GM12878 (cell line): ENCODE data around the gene HDAC9. TPM values are rescaled to one million over a fixed set of nuclear protein-coding genes. Genes with fewer than 3 reads are reported as not detected.

Source experiments
- ATAC-seq: fragments of 200-7000 bp; cut with Tn5 transposase; 3 replicates; pipeline ENCODE4 v1.9.1; 2020; ENCODE audit warnings: mild to moderate bottlenecking, moderate library complexity
- BruUV-seq: library from RNA; stranded (reverse); fragments of 400-500 nt; replicated peaks from 2 replicates; lab custom pipeline; 2021; lab: Mats Ljungman, UMichigan
- CTCF ChIA-PET: fragments of 300-600 bp; sonication (Branson Sonifier 250); formaldehyde crosslinking; extraction: SDS; loops from one replicate; lab custom pipeline; 2021; ENCODE audit warnings: inconsistent platforms; lab: Yijun Ruan, JAX
- POLR2A ChIA-PET: fragments of 350-600 bp; formaldehyde crosslinking; extraction: SDS; loops from one replicate; lab custom pipeline; 2021; ENCODE audit warnings: inconsistent platforms; lab: Charles Lee
- RAD21 ChIA-PET: fragments of 300-600 bp; sonication (Branson Sonifier 250); formaldehyde crosslinking; loops from one replicate; lab custom pipeline; 2023; ENCODE audit warnings: antibody characterized with exemption; ENCODE audit not compliant: unreplicated experiment; lab: Charles Lee
- SMC1A ChIA-PET: fragments of 300-600 bp; sonication (Branson Sonifier 250); formaldehyde crosslinking; loops from one replicate; lab custom pipeline; 2023; ENCODE audit not compliant: unreplicated experiment, uncharacterized antibody; lab: Charles Lee
- DNase-seq: peaks from one replicate; pipeline ENCODE4 v3.0.0-alpha.2; 2011; ENCODE audit warnings: low read depth, low spot score
- FAIRE-seq: peaks from 3 replicates; lab custom pipeline; 2011; peaks lifted over from hg19 to GRCh38; lab: Jason Lieb, UNC
- H2AFZ ChIP-seq: 2 replicates; pipeline ENCODE4 v1.6.0; 2011; ENCODE audit warnings: low read depth, low read length, control low read depth; ENCODE audit not compliant: control insufficient read depth
- H3K27ac ChIP-seq: 2 replicates; pipeline ENCODE4 v1.5.1; 2011; ENCODE audit warnings: control low read depth; ENCODE audit not compliant: control insufficient read depth, insufficient read depth
- H3K27me3 ChIP-seq, 2 experiments: replicated peaks in 1 of 2; 2 replicates each; pipeline versions ENCODE4 v1.6.0 to v1.6.1; 2011; ENCODE audit warnings: low read length in 1 of 2; ENCODE audit not compliant: control insufficient read depth in 2 of 2, insufficient read depth in 2 of 2
- H3K36me3 ChIP-seq, 2 experiments: 2 replicates each; pipeline ENCODE4 v1.5.1; 2011; ENCODE audit warnings: low read length in 1 of 2; ENCODE audit not compliant: control insufficient read depth in 2 of 2, insufficient read depth in 2 of 2
- H3K4me1 ChIP-seq: 2 replicates; pipeline ENCODE4 v1.6.1; 2011; ENCODE audit warnings: mild to moderate bottlenecking, low read length, moderate library complexity, mixed read lengths; ENCODE audit not compliant: control insufficient read depth, insufficient read depth
- H3K4me2 ChIP-seq: 2 replicates; pipeline ENCODE4 v1.6.0; 2011; ENCODE audit warnings: control low read depth; ENCODE audit not compliant: control insufficient read depth, insufficient read depth
- H3K4me3 ChIP-seq: fragments of 200-600 bp; sonication (generic); 2 replicates; pipeline ENCODE4 v1.5.1; 2016
- H3K79me2 ChIP-seq: 2 replicates; pipeline ENCODE4 v1.6.0; 2011; ENCODE audit warnings: low read length; ENCODE audit not compliant: control insufficient read depth, insufficient read depth
- H3K9ac ChIP-seq: 2 replicates; pipeline ENCODE4 v1.8.0; 2011; ENCODE audit warnings: low read length, control low read depth, mixed read lengths; ENCODE audit not compliant: control insufficient read depth, insufficient read depth
- H3K9me3 ChIP-seq: replicated peaks from 3 replicates; pipeline ENCODE4 v1.5.1; 2011; ENCODE audit warnings: mild to moderate bottlenecking, low read length; ENCODE audit not compliant: control insufficient read depth, insufficient read depth
- H4K20me1 ChIP-seq: 2 replicates; pipeline ENCODE4 v1.6.0; 2011; ENCODE audit not compliant: control insufficient read depth, insufficient read depth
- BHLHE40 ChIP-seq, 2 experiments: fragments of 450-650 bp in 1 of 2; IDR thresholded peaks; 2 replicates each; pipeline ENCODE4 v1.6.1; 2011 to 2017; ENCODE audit warnings: low read depth in 2 of 2, borderline replicate concordance in 1 of 2, improper control_type of control experiment in 1 of 2, low read length in 1 of 2, mild to moderate bottlenecking in 1 of 2
- CBX3 ChIP-seq: fragments of 200-600 bp; sonication (generic); IDR thresholded peaks from 2 replicates; pipeline ENCODE4 v1.6.1; 2016; ENCODE audit warnings: low read depth, borderline replicate concordance
- DPF2 ChIP-seq: fragments of 450-650 bp; IDR thresholded peaks from 2 replicates; pipeline ENCODE4 v1.6.1; 2017; ENCODE audit warnings: mild to moderate bottlenecking
- IKZF2 ChIP-seq, 2 experiments: fragments of 450-650 bp; IDR thresholded peaks; 2 replicates each; pipeline ENCODE4 v1.6.1; 2017; ENCODE audit warnings: mild to moderate bottlenecking in 2 of 2, moderate library complexity in 2 of 2
- NBN ChIP-seq: fragments of 450-650 bp; IDR thresholded peaks from 2 replicates; pipeline ENCODE4 v1.6.1; 2016
- SMAD5 ChIP-seq: IDR thresholded peaks from 2 replicates; pipeline ENCODE4 v1.6.1; 2016; ENCODE audit warnings: antibody characterized with exemption, low read depth
- SREBF1 ChIP-seq: IDR thresholded peaks from 2 replicates; pipeline ENCODE4 v1.6.1; 2012; ENCODE audit warnings: mild to moderate bottlenecking, low read length
- STAT1 ChIP-seq: fragments of 450-650 bp; conservative IDR thresholded peaks from 2 replicates; pipeline ENCODE4 v1.6.1; 2014; ENCODE audit warnings: antibody characterized with exemption, mild to moderate bottlenecking
- SUPT20H ChIP-seq: IDR thresholded peaks from 2 replicates; pipeline ENCODE4 v1.6.1; 2011; ENCODE audit warnings: low read depth, mild to moderate bottlenecking, low read length, moderate library complexity, borderline replicate concordance; ENCODE audit not compliant: control insufficient read depth
- YY1 ChIP-seq: IDR thresholded peaks from 2 replicates; pipeline ENCODE4 v1.6.1; 2011; ENCODE audit warnings: low read depth, mild to moderate bottlenecking, low read length
- ZNF622 ChIP-seq: fragments of 450-650 bp; IDR thresholded peaks from 2 replicates; pipeline ENCODE4 v1.6.1; 2017; ENCODE audit warnings: mild to moderate bottlenecking, inconsistent platforms
- ZSCAN29 ChIP-seq: fragments of 450-650 bp; IDR thresholded peaks from 2 replicates; pipeline ENCODE4 v1.6.1; 2017; ENCODE audit warnings: mild to moderate bottlenecking, moderate library complexity
- WGBS: methylation state at CpG from one replicate; pipeline ENCODE4 v1.1.6; 2016; ENCODE audit warnings: low lambda C conversion rate; ENCODE audit not compliant: insufficient replicate concordance, insufficient coverage; ENCODE audit errors: missing lambda C conversion rate; 5-methylcytosine and 5-hydroxymethylcytosine counted together
- in situ Hi-C: fragments of 300-500 bp; cut with MboI; formaldehyde crosslinking; loops from 9 replicates; pipeline ENCODE4 v1.14.3; 2018; ENCODE audit warnings: mixed read lengths
- intact Hi-C: fragments of 100-400 bp; cut with micrococcal nuclease; formaldehyde crosslinking; loops from one replicate; pipeline ENCODE4 v1.14.2; 2022; ENCODE audit not compliant: unreplicated experiment
- polyA plus RNA-seq, 11 experiments: library from polyadenylated mRNA; depleted of rRNA in 4 of 11; unstranded in 6 of 11; stranded (reverse) in 5 of 11; fragments of >200 nt; fragmentation: Nextera tagmentation in 4 of 11; fragmentation: Illumina TruSeq in 1 of 11; extraction: Ambion mirVana in 4 of 11; extraction: Trizol in 1 of 11; gene quantifications; 1 replicate in 1 of 11; 2 replicates in 10 of 11; pipeline versions ENCODE4 v1.2.1 to v1.2.3, GENCODE V29; 2011 to 2016; ENCODE audit warnings: inconsistent platforms in 2 of 11, missing spikeins in 2 of 11, low read depth in 1 of 11
- total RNA-seq, 4 experiments: library from RNA; depleted of rRNA in 3 of 4; stranded (reverse); fragments of >200 nt in 3 of 4; fragmentation: Illumina TruSeq in 1 of 4; extraction: Trizol in 1 of 4; gene quantifications; 2 replicates each; pipeline versions ENCODE4 v1.2.1 to v1.2.3, GENCODE V29; 2013 to 2021
- TF ChIP-seq, protein P1 (sequence below): fragments of 450-650 bp; IDR thresholded peaks from 2 replicates; pipeline ENCODE4 v1.6.1; 2017; ENCODE audit warnings: mild to moderate bottlenecking, low read depth, inconsistent platforms; ENCODE audit not compliant: poor library complexity, severe bottlenecking
- TF ChIP-seq, protein P2 (sequence below): fragments of 450-650 bp; formaldehyde crosslinking; IDR thresholded peaks from 2 replicates; pipeline ENCODE4 v1.5.0; 2022; ENCODE audit warnings: mild to moderate bottlenecking, missing genetic modification characterization
- TF ChIP-seq, protein P3 (sequence below): fragments of 450-650 bp; IDR thresholded peaks from 2 replicates; pipeline ENCODE4 v1.6.1; 2018; ENCODE audit warnings: borderline replicate concordance, mild to moderate bottlenecking; ENCODE audit not compliant: partially characterized antibody

HDAC9 gene
- total and polyA plus RNA-seq, 10 of the 15 experiments (the other 5 are each of a cell fraction or from before 2014, with no cell fraction given), result 0.73 to 12.8 (median 0.92) TPM

DNA sequence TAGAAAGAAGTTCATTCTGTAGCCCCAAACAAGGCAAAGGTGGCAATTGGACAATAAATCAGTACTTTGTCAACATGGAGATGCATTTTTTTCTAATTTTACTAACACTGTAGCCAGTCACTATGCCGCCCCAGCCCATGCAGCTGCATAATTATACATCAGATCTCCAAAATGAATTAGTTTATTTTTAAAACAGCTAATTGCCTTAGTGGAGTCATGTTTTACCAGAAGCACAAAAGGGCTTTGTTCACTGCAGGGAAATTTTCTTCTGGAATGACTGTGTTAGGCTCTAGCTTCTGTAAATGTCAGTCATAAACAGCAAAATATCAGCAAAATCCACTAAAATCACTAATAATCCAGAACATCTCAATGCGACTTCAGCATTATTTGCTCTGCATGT, 20.1 kb upstream of the HDAC9 start:
- Histone ChIP-seq H3K79me2 (no peaks in the 10 kb centered on the region), H3K9ac (no peak overlapping the region)
- POLR2A ChIA-PET, result no interaction called here
- TF ChIP-seq SMAD5 (no peak), SUPT20H (no peak), ZSCAN29 (no peak), STAT1 (no peak), SREBF1 (no peak), YY1 (no peak), DPF2 (no peak), ZNF622 (no peak), IKZF2 (IDR thresholded peaks at IDR 0.05) (no peak), CBX3 (no peak), BHLHE40 (IDR thresholded peaks at IDR 0.05; ENCODE audit: borderline replicate concordance in 1 of 2, low read depth in 2 of 2, low read length in 1 of 2) (no peak), NBN (no peak)
- TF ChIP-seq, protein P1, sequence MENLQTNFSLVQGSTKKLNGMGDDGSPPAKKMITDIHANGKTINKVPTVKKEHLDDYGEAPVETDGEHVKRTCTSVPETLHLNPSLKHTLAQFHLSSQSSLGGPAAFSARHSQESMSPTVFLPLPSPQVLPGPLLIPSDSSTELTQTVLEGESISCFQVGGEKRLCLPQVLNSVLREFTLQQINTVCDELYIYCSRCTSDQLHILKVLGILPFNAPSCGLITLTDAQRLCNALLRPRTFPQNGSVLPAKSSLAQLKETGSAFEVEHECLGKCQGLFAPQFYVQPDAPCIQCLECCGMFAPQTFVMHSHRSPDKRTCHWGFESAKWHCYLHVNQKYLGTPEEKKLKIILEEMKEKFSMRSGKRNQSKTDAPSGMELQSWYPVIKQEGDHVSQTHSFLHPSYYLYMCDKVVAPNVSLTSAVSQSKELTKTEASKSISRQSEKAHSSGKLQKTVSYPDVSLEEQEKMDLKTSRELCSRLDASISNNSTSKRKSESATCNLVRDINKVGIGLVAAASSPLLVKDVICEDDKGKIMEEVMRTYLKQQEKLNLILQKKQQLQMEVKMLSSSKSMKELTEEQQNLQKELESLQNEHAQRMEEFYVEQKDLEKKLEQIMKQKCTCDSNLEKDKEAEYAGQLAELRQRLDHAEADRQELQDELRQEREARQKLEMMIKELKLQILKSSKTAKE, result no peak
- TF ChIP-seq, protein P2, sequence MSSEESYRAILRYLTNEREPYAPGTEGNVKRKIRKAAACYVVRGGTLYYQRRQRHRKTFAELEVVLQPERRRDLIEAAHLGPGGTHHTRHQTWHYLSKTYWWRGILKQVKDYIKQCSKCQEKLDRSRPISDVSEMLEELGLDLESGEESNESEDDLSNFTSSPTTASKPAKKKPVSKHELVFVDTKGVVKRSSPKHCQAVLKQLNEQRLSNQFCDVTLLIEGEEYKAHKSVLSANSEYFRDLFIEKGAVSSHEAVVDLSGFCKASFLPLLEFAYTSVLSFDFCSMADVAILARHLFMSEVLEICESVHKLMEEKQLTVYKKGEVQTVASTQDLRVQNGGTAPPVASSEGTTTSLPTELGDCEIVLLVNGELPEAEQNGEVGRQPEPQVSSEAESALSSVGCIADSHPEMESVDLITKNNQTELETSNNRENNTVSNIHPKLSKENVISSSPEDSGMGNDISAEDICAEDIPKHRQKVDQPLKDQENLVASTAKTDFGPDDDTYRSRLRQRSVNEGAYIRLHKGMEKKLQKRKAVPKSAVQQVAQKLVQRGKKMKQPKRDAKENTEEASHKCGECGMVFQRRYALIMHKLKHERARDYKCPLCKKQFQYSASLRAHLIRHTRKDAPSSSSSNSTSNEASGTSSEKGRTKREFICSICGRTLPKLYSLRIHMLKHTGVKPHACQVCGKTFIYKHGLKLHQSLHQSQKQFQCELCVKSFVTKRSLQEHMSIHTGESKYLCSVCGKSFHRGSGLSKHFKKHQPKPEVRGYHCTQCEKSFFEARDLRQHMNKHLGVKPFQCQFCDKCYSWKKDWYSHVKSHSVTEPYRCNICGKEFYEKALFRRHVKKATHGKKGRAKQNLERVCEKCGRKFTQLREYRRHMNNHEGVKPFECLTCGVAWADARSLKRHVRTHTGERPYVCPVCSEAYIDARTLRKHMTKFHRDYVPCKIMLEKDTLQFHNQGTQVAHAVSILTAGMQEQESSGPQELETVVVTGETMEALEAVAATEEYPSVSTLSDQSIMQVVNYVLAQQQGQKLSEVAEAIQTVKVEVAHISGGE, result no peak
- TF ChIP-seq, protein P3, sequence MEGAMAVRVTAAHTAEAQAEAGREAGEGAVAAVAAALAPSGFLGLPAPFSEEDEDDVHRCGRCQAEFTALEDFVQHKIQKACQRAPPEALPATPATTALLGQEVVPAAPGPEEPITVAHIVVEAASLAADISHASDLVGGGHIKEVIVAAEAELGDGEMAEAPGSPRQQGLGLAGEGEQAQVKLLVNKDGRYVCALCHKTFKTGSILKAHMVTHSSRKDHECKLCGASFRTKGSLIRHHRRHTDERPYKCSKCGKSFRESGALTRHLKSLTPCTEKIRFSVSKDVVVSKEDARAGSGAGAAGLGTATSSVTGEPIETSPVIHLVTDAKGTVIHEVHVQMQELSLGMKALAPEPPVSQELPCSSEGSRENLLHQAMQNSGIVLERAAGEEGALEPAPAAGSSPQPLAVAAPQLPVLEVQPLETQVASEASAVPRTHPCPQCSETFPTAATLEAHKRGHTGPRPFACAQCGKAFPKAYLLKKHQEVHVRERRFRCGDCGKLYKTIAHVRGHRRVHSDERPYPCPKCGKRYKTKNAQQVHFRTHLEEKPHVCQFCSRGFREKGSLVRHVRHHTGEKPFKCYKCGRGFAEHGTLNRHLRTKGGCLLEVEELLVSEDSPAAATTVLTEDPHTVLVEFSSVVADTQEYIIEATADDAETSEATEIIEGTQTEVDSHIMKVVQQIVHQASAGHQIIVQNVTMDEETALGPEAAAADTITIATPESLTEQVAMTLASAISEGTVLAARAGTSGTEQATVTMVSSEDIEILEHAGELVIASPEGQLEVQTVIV, result no peak
- TF ChIP-seq, all 136 proteins: peak for 0
- DNase-seq, result no peak
- no TSS peak for BruUV-seq
- no peak overlapping the region for H3K4me2 ChIP-seq
- WGBS, result 64% methylated on average over 2 of the region's 2 CpGs
- no peak for ATAC-seq
- no peak for FAIRE-seq
- no peaks in the 10 kb centered on the region for H3K4me1 ChIP-seq
- no peaks in the 10 kb centered on the region for H3K27me3 ChIP-seq
- in situ Hi-C loops, result no loop called here
- no peaks in the 10 kb centered on the region for H4K20me1 ChIP-seq
- no peak overlapping the region for H3K4me3 ChIP-seq
- RAD21 ChIA-PET, result no interaction called here
- H3K36me3 ChIP-seq, result no peaks in the 10 kb centered on the region
- SMC1A ChIA-PET, result interaction anchor here (1.1 to 1.6 kb wide), 2 partner anchors 16 to 62 kb away, joined by 3 to 4 read pairs; no protein-coding TSS in a partner anchor
- intact Hi-C loops, result no loop called here
- no peak overlapping the region for H3K27ac ChIP-seq
- CTCF ChIA-PET, result no interaction called here
- H2AFZ ChIP-seq, result no peak overlapping the region
- no peaks in the 10 kb centered on the region for H3K9me3 ChIP-seq
